Measurements from ENCODE around the gene MAML1. TPM values are rescaled to one million over a fixed set of nuclear protein-coding genes. Genes with fewer than 3 reads are reported as not detected.
A peak's percentile ranks its signal among the peaks of the same experiment; 100 is the strongest.

MAML1 gene
- total RNA-seq, 2 donors from 2014 or later = 18.1 to 18.2 TPM

DNA sequence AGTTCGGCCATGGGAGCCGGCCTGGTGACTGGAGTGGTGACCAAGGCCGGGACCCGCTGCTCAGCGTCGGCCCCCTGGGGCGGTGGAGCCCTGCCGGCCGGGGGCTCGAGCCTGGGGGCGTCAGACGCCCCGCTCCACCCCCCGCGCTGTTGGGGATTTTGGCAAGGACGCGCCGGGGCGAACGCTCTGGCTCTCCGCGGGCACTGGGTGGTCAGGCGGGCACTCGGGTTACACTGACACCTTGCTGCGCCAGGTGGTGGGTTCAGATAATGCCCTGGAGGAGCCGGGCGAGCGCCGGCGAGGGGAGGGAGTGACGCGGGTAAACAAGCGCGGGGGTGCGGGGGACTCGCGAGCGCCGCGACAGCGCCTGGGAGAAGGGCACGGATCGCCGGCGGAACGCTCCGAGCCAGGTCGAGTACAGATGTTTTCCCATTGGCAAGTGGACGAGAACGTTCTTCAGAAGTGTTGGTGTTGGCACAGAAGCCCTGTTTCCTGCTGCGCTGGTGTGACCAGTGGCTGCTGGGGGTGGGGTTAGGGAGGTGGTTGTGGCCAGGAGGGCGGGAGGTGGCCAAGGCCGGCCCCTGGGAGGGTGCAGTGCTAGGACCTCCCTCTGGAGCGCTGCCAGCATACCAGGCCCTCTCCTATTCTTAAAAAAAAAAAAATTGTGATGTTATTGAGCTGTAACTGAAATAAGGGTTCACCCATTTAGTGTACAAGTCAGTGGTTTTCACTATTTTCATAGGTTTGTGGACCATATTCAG is 88.9 kb downstream of the MAML1 start:
- Histone ChIP-seq H3K9me3 (no peaks in the 10 kb centered on the region), H3K36me3 (replicated peaks in 1 of 2; ENCODE audit: insufficient read depth in 1 of 2, low read depth in 2 of 2) (peaks cover 14 to 18% of the 10 kb centered on the region in 2 donors), H3K27ac (peak overlapping the region; percentile 97 to 100 (median 99)), H3K4me3 (peak overlapping the region; percentile 83 to 90), H3K27me3 (no peaks in the 10 kb centered on the region), H3K4me1 (peaks cover 73% of the 10 kb centered on the region)
- ATAC-seq (peak; percentile 73), DNase-seq (peak; percentile 97 to 99 (median 98))
- intact Hi-C loops (cut with DNase I) = no loop called here
- peak; percentile 94 to 96 (median 95) for TF ChIP-seq POLR2A (IDR thresholded peaks at IDR 0.05)
- TF ChIP-seq, protein P1, sequence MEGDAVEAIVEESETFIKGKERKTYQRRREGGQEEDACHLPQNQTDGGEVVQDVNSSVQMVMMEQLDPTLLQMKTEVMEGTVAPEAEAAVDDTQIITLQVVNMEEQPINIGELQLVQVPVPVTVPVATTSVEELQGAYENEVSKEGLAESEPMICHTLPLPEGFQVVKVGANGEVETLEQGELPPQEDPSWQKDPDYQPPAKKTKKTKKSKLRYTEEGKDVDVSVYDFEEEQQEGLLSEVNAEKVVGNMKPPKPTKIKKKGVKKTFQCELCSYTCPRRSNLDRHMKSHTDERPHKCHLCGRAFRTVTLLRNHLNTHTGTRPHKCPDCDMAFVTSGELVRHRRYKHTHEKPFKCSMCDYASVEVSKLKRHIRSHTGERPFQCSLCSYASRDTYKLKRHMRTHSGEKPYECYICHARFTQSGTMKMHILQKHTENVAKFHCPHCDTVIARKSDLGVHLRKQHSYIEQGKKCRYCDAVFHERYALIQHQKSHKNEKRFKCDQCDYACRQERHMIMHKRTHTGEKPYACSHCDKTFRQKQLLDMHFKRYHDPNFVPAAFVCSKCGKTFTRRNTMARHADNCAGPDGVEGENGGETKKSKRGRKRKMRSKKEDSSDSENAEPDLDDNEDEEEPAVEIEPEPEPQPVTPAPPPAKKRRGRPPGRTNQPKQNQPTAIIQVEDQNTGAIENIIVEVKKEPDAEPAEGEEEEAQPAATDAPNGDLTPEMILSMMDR (IDR thresholded peaks at IDR 0.05) = peak in 4 of 7 experiments; percentile 20 to 36 (median 26)
- WGBS, 2 donors = 0 to 1% methylated on average over 4 to 47 of the region's 54 CpGs

- Histone ChIP-seq H3K27me3 (no peaks in the 10 kb centered on the region), H3K9me3 (no peaks in the 10 kb centered on the region), H3K27ac (peak overlapping the region in 3 of 4 donors; percentile 97 to 100 (median 99)), H3K36me3 (replicated peaks in 1 of 2; ENCODE audit: insufficient read depth in 1 of 2, low read depth in 2 of 2) (peaks cover 14 to 23% of the 10 kb centered on the region in 2 donors), H3K4me1 (peaks cover 77% of the 10 kb centered on the region), H3K4me3 (peak overlapping the region in 1 of 2 donors; percentile 83)
- 21% methylated on average over 3 of the region's 3 CpGs for WGBS, 2 donors
- intact Hi-C loops (cut with DNase I) = no loop called here
- ATAC-seq (no peak), DNase-seq (no peak)
- TF ChIP-seq POLR2A (IDR thresholded peaks at IDR 0.05) = no peak
- TF ChIP-seq, protein P1 (IDR thresholded peaks at IDR 0.05) = no peak
These were observed 89.4 kb downstream of the MAML1 start for GRCh38 chr5:179822059-179822432.

- Histone ChIP-seq H3K27me3 (no peaks in the 10 kb centered on the region), H3K9me3 (no peaks in the 10 kb centered on the region), H3K4me1 (peaks cover 75% of the 10 kb centered on the region), H3K27ac (peak overlapping the region in 3 of 4 donors; percentile 97 to 100 (median 99)), H3K4me3 (peak overlapping the region in 1 of 2 donors; percentile 83), H3K36me3 (replicated peaks in 1 of 2; ENCODE audit: insufficient read depth in 1 of 2, low read depth in 2 of 2) (peaks cover 14 to 25% of the 10 kb centered on the region in 2 donors)
- TF ChIP-seq, protein P1 (IDR thresholded peaks at IDR 0.05) = no peak
- TF ChIP-seq POLR2A (IDR thresholded peaks at IDR 0.05) = peak in 2 of 3 donors; percentile 12 to 31
- ATAC-seq (no peak), DNase-seq (peak in 1 of 4 donors; percentile 30)
- intact Hi-C loops (cut with DNase I) = no loop called here
- WGBS, 2 donors = 11 to 21% methylated on average over 4 to 8 of the region's 8 CpGs
These were observed 89.9 kb downstream of the MAML1 start for GRCh38 chr5:179822444-179822990.

DNA sequence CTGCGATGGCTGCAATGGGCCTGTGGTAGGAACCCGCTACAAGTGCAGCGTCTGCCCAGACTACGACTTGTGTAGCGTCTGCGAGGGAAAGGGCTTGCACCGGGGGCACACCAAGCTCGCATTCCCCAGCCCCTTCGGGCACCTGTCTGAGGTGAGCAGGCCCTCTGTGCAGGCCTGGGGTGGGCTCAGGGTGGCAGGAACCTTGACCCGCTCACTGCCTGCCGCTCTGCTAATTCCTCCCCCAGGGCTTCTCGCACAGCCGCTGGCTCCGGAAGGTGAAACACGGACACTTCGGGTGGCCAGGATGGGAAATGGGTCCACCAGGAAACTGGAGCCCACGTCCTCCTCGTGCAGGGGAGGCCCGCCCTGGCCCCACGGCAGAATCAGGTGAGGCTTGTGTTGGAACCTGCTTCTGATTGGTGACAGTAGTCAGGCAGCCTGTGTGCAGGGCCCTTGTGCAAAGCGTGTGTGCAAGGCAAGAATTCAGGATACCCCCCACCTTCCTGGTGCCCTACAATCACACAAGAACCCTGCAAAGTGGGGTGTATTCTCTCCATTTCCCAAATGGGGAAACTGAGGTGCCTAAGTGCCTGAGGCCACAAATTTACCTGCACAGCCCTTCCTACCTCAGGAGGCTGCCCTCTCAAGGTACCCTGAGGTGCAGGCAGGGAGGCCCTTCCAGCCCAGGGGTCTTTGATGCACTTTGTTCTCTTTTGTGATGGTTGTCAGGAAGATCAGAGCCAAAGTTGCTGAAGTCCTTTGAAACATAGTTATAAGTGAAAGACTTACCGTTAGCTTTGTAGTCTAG is 91.5 kb downstream of the MAML1 start:
- no peak for DNase-seq
- WGBS, 2 donors = 79 to 85% methylated on average over 9 to 17 of the region's 22 CpGs
- no peak for TF ChIP-seq POLR2A (IDR thresholded peaks at IDR 0.05)
- TF ChIP-seq, protein P1 (IDR thresholded peaks at IDR 0.05) = no peak
- H3K27ac ChIP-seq = peak overlapping the region in 1 of 4 donors; percentile 36
- peaks cover 64% of the 10 kb centered on the region for H3K4me1 ChIP-seq
- H3K9me3 ChIP-seq = no peaks in the 10 kb centered on the region
- ATAC-seq = no peak
- H3K27me3 ChIP-seq = no peaks in the 10 kb centered on the region
- peaks cover 14 to 26% of the 10 kb centered on the region in 2 donors for H3K36me3 ChIP-seq (replicated peaks in 1 of 2; ENCODE audit: insufficient read depth in 1 of 2, low read depth in 2 of 2)
- H3K4me3 ChIP-seq = no peak overlapping the region
- intact Hi-C loops (cut with DNase I) = no loop called here

Measured in body of pancreas (tissue), 4 donors.